ENCODE measurements around the gene HS2ST1. TPM values are rescaled to one million over a fixed set of nuclear protein-coding genes. Genes with fewer than 3 reads are reported as not detected.

HS2ST1 gene
- total RNA-seq, 1 donor from 2014 or later, result 19.0 TPM

DNA sequence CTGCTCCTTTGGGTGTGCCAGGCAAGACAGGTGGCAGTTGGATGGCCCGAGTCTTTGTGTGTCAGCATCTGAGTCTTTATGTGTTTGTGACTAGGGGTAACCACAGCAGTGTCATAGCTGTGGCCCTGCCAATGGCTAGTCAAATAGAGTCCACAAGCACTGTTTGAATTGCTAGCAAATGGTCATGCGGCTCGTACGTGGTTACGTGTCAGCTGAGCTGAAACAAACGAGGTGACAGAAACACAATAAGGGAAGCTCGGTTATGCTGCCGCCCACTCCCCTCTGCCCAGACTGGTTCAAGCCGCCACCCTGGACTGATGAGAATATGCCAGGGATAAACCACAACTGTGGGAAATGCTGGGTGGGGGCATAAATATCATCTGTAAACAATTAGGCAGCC is 239.9 kb downstream of the HS2ST1 start:
- Histone ChIP-seq H3K27me3 (ENCODE audit: low read depth) (no peaks in the 10 kb centered on the region), H3K36me3 (no peaks in the 10 kb centered on the region), H3K4me1 (peaks cover 31% of the 10 kb centered on the region), H3K4me3 (no peak overlapping the region), H3K9me3 (no peaks in the 10 kb centered on the region), H3K27ac (no peak overlapping the region)
- ATAC-seq, result peak in 1 of 2 donors; percentile 47
- TF ChIP-seq, protein P1, sequence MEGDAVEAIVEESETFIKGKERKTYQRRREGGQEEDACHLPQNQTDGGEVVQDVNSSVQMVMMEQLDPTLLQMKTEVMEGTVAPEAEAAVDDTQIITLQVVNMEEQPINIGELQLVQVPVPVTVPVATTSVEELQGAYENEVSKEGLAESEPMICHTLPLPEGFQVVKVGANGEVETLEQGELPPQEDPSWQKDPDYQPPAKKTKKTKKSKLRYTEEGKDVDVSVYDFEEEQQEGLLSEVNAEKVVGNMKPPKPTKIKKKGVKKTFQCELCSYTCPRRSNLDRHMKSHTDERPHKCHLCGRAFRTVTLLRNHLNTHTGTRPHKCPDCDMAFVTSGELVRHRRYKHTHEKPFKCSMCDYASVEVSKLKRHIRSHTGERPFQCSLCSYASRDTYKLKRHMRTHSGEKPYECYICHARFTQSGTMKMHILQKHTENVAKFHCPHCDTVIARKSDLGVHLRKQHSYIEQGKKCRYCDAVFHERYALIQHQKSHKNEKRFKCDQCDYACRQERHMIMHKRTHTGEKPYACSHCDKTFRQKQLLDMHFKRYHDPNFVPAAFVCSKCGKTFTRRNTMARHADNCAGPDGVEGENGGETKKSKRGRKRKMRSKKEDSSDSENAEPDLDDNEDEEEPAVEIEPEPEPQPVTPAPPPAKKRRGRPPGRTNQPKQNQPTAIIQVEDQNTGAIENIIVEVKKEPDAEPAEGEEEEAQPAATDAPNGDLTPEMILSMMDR (IDR thresholded peaks at IDR 0.05), result no peak
- peak; percentile 58 for DNase-seq
- intact Hi-C loops (cut with DNase I), result no loop called here

DNA sequence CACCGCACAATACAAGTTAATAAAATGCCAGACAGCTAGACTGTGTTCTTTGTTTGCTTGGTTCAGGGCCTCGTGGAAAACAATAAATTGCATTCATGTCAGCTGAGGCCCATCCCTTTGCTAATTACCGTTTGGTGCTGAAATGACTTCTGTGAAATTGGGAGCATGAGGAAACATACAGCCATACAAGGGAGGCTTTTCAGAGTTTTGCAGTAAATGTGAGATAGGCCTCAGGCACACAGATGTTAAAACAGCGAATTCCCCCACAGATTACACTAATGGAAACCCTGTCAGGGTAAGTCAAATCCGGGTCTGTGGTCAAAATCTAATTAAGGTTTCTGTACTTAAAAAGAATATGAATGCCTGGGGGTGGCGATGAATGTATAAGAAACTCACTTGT is 240.7 kb downstream of the HS2ST1 start:
- no peaks in the 10 kb centered on the region for H3K27me3 ChIP-seq (ENCODE audit: low read depth)
- intact Hi-C loops (cut with DNase I), result no loop called here
- peaks cover 24% of the 10 kb centered on the region for H3K4me1 ChIP-seq
- ATAC-seq (no peak), DNase-seq (no peak)
- H3K4me3 ChIP-seq, result no peak overlapping the region
- no peak overlapping the region for H3K27ac ChIP-seq
- H3K9me3 ChIP-seq, result no peaks in the 10 kb centered on the region
- TF ChIP-seq, protein P1 (IDR thresholded peaks at IDR 0.05), result no peak
- H3K36me3 ChIP-seq, result no peaks in the 10 kb centered on the region

DNA sequence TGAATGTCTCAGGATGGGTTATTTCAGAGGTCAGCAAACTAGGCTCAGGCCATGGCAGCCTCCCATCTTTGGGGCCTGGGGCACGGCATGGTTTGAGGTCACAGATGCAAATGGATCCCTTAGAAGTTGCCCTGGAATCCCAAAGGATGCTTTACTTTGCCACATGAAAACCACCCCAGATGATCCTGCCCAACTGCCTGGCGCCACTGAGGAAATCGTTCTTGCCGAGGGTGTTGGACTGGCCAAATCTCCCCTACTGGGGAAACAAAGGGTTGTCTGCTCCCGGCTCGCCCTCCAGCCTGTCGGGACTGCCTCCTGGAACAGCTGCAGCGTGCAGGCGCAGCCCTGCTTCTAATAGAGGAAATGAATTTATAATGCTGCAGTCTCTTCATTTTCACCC is 241.2 kb downstream of the HS2ST1 start:
- no peaks in the 10 kb centered on the region for H3K27me3 ChIP-seq (ENCODE audit: low read depth)

DNA sequence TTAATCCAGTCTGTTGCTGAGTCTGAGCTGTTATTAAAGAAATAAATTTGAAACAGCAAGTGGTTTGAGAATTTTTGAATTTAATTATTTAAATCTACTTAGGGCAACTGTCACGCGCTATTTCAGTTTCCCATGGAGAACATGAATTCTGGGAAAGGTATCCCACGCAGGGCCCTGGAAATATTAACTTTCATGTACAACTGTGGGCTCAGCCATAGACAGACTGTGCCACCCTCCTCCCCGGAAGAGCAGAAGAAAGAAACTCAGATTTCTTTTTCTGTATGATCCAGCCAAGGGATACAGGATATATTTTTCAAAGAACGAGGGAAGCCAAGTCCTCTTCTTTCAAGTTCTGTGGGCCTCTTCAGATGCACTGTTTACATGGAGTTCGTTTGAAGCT is 241.7 kb downstream of the HS2ST1 start:
- no peak for DNase-seq
- no peaks in the 10 kb centered on the region for H3K36me3 ChIP-seq
- no peak overlapping the region for H3K27ac ChIP-seq
- intact Hi-C loops (cut with DNase I), result no loop called here
- TF ChIP-seq, protein P1 (IDR thresholded peaks at IDR 0.05), result no peak
- no peaks in the 10 kb centered on the region for H3K27me3 ChIP-seq (ENCODE audit: low read depth)
- no peak for ATAC-seq
- peaks cover 16% of the 10 kb centered on the region for H3K4me1 ChIP-seq
- H3K4me3 ChIP-seq, result no peak overlapping the region
- H3K9me3 ChIP-seq, result no peaks in the 10 kb centered on the region

More for the DNA sequence above, 241.2 kb downstream of the HS2ST1 start:
- intact Hi-C loops (cut with DNase I), result no loop called here
- Histone ChIP-seq H3K9me3 (no peaks in the 10 kb centered on the region), H3K27ac (no peak overlapping the region), H3K4me1 (peaks cover 21% of the 10 kb centered on the region), H3K4me3 (no peak overlapping the region), H3K36me3 (no peaks in the 10 kb centered on the region)
- no peak for DNase-seq
- ATAC-seq, result no peak
- TF ChIP-seq, protein P1 (IDR thresholded peaks at IDR 0.05), result no peak

DNA sequence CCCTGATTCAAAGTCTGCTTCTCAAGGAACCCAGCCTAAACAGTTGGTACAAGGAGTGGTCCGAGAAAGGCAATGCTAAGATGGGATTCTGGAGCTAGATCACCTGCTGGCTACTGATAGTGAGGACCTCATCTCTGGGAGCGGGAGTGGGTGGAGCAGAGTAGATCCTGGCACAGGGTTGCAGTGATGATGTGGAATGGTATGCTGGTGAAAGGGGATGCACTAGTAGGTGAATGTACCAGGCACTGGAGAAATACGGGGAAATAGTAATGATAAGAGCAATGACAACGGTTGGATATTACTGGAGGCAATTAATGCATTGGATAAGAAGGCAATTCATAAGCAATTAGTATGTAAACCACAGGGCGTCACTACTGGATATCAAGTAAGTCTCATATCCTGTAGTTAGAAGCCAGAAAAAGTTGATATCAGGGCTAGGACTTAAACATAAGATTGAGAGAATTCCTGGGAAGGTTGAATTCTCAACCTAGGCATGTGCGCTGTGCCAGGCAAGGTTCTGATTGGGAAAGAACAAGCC is 245.0 kb downstream of the HS2ST1 start:
- no peak overlapping the region for H3K4me3 ChIP-seq
- DNase-seq (no peak), ATAC-seq (no peak)
- no peaks in the 10 kb centered on the region for H3K36me3 ChIP-seq
- TF ChIP-seq, protein P1 (IDR thresholded peaks at IDR 0.05), result no peak
- H3K27me3 ChIP-seq (ENCODE audit: low read depth), result no peaks in the 10 kb centered on the region
- H3K4me1 ChIP-seq, result no peaks in the 10 kb centered on the region
- no peaks in the 10 kb centered on the region for H3K9me3 ChIP-seq
- H3K27ac ChIP-seq, result no peak overlapping the region
- intact Hi-C loops (cut with DNase I), result no loop called here

Other genes with a start within 250 kb of the HS2ST1 start
- gene SH3GLB1, start 210.1 kb upstream of the HS2ST1 start, total RNA-seq, result 91.1 TPM
- 197 TPM for gene SELENOF, start 509 bp upstream of the HS2ST1 start, total RNA-seq